HFFc6 (cell line): ENCODE results near the gene RNF214. TPM values are rescaled to one million over a fixed set of nuclear protein-coding genes. Genes with fewer than 3 reads are reported as not detected.

ENCODE experiments used
- DNase-seq: peaks from one replicate; pipeline ENCODE4 v3.0.0-alpha.2; 2018
- H3K27ac Mint-ChIP-seq: 2 replicates; pipeline ENCODE4 v1.8.0; 2020; ENCODE audit warnings: mild to moderate bottlenecking, mixed read lengths
- H3K27me3 Mint-ChIP-seq: 2 replicates; pipeline ENCODE4 v1.8.0; 2021; ENCODE audit warnings: mild to moderate bottlenecking, moderate library complexity, mixed read lengths; ENCODE audit not compliant: insufficient read depth
- H3K36me3 Mint-ChIP-seq: 2 replicates; pipeline ENCODE4 v1.8.0; 2021; ENCODE audit warnings: low read depth, mixed read lengths
- H3K4me1 Mint-ChIP-seq: 2 replicates; pipeline ENCODE4 v1.8.0; 2020; ENCODE audit warnings: low read depth, mixed read lengths
- H3K4me3 Mint-ChIP-seq: 2 replicates; pipeline ENCODE4 v1.8.0; 2020; ENCODE audit warnings: mild to moderate bottlenecking, moderate library complexity, mixed read lengths
- H3K9me3 Mint-ChIP-seq: 2 replicates; pipeline ENCODE4 v1.8.0; 2020; ENCODE audit warnings: mild to moderate bottlenecking, mixed read lengths
- total RNA-seq, 6 experiments: library from RNA; stranded (reverse); fragmentation: NEBNext Ultra II Directional; extraction: Animal tissue kit (Norgen Biotek cat#: 25700); gene quantifications; 2 replicates in 1 of 6; 3 replicates in 5 of 6; pipeline ENCODE4 v1.2.3, GENCODE V29; 2021
- TF ChIP-seq, protein P1 (sequence below): fragments of 200-600 bp; sonication (generic); IDR thresholded peaks from 2 replicates; pipeline ENCODE4 v1.5.0; 2021; ENCODE audit warnings: antibody characterized with exemption, mild to moderate bottlenecking

The RNF214 gene
- total RNA-seq, 6 experiments from 2014 or later = 17.7 to 25.6 (median 22.1) TPM

DNA sequence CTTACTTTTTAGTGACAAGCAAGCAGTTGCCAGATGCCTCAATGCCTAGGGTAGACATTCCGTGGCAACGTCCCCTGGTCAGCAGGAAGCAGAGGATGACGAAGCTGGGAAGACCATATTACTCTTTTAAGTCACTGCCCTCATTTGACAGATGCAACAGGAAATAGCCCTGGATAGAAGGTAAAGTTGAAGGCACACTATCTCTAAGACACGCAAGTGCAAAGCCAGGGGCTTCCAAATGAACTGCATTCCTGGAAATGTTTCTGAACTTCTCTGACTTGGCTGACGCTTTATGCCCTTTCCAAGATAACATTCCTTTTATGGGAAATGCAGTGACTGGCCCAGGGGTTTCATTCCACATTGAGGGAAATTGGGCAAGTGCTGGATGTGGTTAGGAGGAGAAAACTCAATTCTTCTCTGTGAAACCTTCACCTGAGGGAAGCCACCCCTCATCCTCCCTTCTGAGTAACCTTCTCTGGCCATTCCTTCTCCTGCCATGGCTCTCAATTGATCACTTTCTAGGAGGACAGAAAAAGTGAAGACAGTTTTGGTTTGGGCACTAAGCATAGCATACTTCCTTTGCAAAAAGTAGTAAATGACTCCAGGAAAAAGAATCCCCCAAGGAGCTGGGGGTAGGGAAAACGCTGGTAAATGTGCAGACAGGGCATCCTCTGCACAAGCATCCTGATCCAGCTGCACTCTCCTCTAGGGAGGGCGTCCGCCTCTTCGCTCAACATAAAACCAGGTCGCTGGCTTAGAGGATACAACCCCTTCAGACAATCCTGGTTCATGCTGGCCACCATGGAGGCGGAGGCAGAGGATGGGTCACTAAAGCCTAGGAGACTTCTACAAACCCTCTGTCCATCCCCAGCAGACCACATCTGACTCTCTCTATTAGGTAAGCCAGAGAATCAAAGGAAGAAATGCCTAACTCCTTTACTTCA is 15.1 kb upstream of the RNF214 start:
- DNase-seq = no peak
- Mint-ChIP-seq H3K9me3 (no peaks in the 10 kb centered on the region), H3K27me3 (peaks cover 10% of the 10 kb centered on the region), H3K4me3 (no peak overlapping the region), H3K27ac (no peak overlapping the region), H3K36me3 (peaks cover 34% of the 10 kb centered on the region), H3K4me1 (peaks cover 15% of the 10 kb centered on the region)
- TF ChIP-seq, protein P1, sequence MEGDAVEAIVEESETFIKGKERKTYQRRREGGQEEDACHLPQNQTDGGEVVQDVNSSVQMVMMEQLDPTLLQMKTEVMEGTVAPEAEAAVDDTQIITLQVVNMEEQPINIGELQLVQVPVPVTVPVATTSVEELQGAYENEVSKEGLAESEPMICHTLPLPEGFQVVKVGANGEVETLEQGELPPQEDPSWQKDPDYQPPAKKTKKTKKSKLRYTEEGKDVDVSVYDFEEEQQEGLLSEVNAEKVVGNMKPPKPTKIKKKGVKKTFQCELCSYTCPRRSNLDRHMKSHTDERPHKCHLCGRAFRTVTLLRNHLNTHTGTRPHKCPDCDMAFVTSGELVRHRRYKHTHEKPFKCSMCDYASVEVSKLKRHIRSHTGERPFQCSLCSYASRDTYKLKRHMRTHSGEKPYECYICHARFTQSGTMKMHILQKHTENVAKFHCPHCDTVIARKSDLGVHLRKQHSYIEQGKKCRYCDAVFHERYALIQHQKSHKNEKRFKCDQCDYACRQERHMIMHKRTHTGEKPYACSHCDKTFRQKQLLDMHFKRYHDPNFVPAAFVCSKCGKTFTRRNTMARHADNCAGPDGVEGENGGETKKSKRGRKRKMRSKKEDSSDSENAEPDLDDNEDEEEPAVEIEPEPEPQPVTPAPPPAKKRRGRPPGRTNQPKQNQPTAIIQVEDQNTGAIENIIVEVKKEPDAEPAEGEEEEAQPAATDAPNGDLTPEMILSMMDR = no peak

- TF ChIP-seq, protein P1 = no peak
- H3K4me1 Mint-ChIP-seq = peaks cover 20% of the 10 kb centered on the region
- DNase-seq = no peak
- peaks cover 8% of the 10 kb centered on the region for H3K27me3 Mint-ChIP-seq
- H3K36me3 Mint-ChIP-seq = peaks cover 29% of the 10 kb centered on the region
- no peak overlapping the region for H3K4me3 Mint-ChIP-seq
- H3K9me3 Mint-ChIP-seq = no peaks in the 10 kb centered on the region
- no peak overlapping the region for H3K27ac Mint-ChIP-seq
Observed at GRCh38 chr11:117218133-117218915, 14.1 kb upstream of the RNF214 start.

DNA sequence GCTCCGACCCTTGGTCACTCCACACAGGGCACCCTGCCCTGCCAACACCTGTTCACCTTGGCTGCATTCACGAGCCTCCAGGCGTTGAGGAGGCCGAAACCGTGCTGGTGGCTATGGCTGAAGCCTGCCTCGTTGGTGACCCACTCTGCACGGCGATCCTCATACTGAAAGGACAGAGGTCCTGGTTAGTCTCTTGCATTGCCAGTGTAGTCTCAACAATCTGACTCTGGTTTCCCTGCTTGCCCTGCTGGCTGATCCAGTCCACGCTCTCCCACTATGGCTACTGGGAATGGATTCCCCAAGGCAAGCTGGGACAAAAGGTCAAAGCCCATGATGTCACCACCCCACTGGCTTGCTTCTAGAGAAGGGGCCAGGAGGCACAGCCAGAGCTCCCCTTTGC is 13.5 kb upstream of the RNF214 start:
- H3K27ac Mint-ChIP-seq = no peak overlapping the region
- H3K4me3 Mint-ChIP-seq = no peak overlapping the region
- peaks cover 20% of the 10 kb centered on the region for H3K4me1 Mint-ChIP-seq
- peaks cover 8% of the 10 kb centered on the region for H3K27me3 Mint-ChIP-seq
- no peaks in the 10 kb centered on the region for H3K9me3 Mint-ChIP-seq
- TF ChIP-seq, protein P1 = no peak
- no peak for DNase-seq
- peaks cover 26% of the 10 kb centered on the region for H3K36me3 Mint-ChIP-seq

DNA sequence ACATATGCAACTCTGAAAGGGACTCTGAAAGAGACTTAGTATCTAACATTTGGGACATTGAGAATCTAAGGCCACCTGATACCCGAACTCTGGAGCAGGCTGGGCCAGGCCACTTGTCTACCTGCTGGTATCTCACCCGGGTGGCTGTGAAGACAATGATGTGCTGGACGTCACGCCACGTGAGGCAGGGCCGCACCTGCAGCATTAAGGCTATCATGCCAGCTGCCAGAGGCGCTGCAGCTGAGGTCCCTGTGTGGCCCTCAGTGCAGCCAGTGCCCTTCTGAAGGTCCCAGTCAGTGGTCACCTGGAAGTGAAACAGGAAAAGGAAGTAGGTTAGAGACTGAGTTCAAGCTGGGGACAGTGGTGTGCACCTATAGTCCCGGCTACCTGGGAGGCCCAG is 13.0 kb upstream of the RNF214 start:
- Mint-ChIP-seq H3K36me3 (peaks cover 21% of the 10 kb centered on the region), H3K9me3 (no peaks in the 10 kb centered on the region), H3K4me1 (peaks cover 20% of the 10 kb centered on the region), H3K4me3 (no peak overlapping the region), H3K27ac (no peak overlapping the region), H3K27me3 (peaks cover 3% of the 10 kb centered on the region)
- TF ChIP-seq, protein P1 = no peak
- DNase-seq = no peak

- H3K27ac Mint-ChIP-seq = no peak overlapping the region; the same call in 1 of the 2 replicates
- no peak for DNase-seq
- H3K9me3 Mint-ChIP-seq = no peaks in the 10 kb centered on the region
- no peak overlapping the region for H3K4me3 Mint-ChIP-seq
- TF ChIP-seq, protein P1 = no peak
- peaks cover 20% of the 10 kb centered on the region for H3K4me1 Mint-ChIP-seq
- H3K27me3 Mint-ChIP-seq = peaks cover 2% of the 10 kb centered on the region; the same call in 1 of the 2 replicates
- peaks cover 17% of the 10 kb centered on the region for H3K36me3 Mint-ChIP-seq
Observed at GRCh38 chr11:117219995-117220394, 12.5 kb upstream of the RNF214 start.
